ENCODE data around the gene MALAT1.

GRCh38 chr11:65537296-65537597, 38.4 kb downstream of the MALAT1 start:
- TF ChIP-seq CTCF (IDR thresholded peaks at IDR 0.05) (no peak), POLR2A (IDR thresholded peaks at IDR 0.05) (no peak)

All from upper lobe of left lung (tissue), 4 donors.